ENCODE data around the gene PRDM13. TPM values are rescaled to one million over a fixed set of nuclear protein-coding genes. Genes with fewer than 3 reads are reported as not detected.

The PRDM13 gene
- total and polyA plus RNA-seq, 2 of the 13 experiments (the other 11 are each of a cell fraction or from before 2014, with no cell fraction given) = not detected

GRCh38 chr6:99618649-99619408, 12.2 kb downstream of the PRDM13 start:
- H3K4me2 ChIP-seq (ENCODE audit: low read depth, low read length) = no peak overlapping the region
- peaks cover 0 to 21% of the 10 kb centered on the region in 2 experiments; a peak in 3 of 5 replicates for H3K27me3 ChIP-seq (ENCODE audit: control insufficient read depth in 1 of 2, insufficient read depth in 2 of 2, low read length in 2 of 2)
- no peaks in the 10 kb centered on the region for H3K9me3 ChIP-seq (ENCODE audit: low read length)
- TF ChIP-seq FOXC1 (CRISPR knock-in tag; IDR thresholded peaks at IDR 0.05; ENCODE audit: borderline replicate concordance) (no peak), PAX8 (CRISPR knock-in tag; IDR thresholded peaks at IDR 0.05; ENCODE audit: borderline replicate concordance) (no peak), HNF4G (IDR thresholded peaks at IDR 0.05; ENCODE audit: borderline replicate concordance, low read depth, low read length) (no peak), HNF4G (CRISPR knock-in tag; IDR thresholded peaks at IDR 0.05; ENCODE audit: borderline replicate concordance, low read depth) (no peak), ZNF333 (CRISPR knock-in tag; IDR thresholded peaks at IDR 0.05; ENCODE audit: borderline replicate concordance) (no peak), ZNF839 (CRISPR knock-in tag; IDR thresholded peaks at IDR 0.05; ENCODE audit: borderline replicate concordance) (no peak), POGZ (CRISPR knock-in tag; IDR thresholded peaks at IDR 0.05) (no peak), ZNF746 (CRISPR knock-in tag; IDR thresholded peaks at IDR 0.05) (no peak), KDM2A (CRISPR knock-in tag; IDR thresholded peaks at IDR 0.05; ENCODE audit: borderline replicate concordance, low read depth) (no peak), PRDM4 (CRISPR knock-in tag; IDR thresholded peaks at IDR 0.05; ENCODE audit: borderline replicate concordance) (no peak)
- WGBS (ENCODE audit: low lambda C conversion rate) = 64% methylated on average over 24 of the region's 65 CpGs
- POLR2A ChIA-PET = no interaction called here
- H3K9ac ChIP-seq (ENCODE audit: insufficient read depth, low read depth, low read length) = no peak overlapping the region
- CTCF ChIA-PET (ENCODE audit: low intra/inter-chr PET ratio, low total read pairs) = no interaction called here
- no peak for ATAC-seq
- H3K36me3 ChIP-seq (replicated peaks in 1 of 2; ENCODE audit: control insufficient read depth in 1 of 2, insufficient read depth in 2 of 2, low read length in 2 of 2) = no peaks in the 10 kb centered on the region
- H3K27ac ChIP-seq (ENCODE audit: extremely low read length, insufficient read depth, low read length) = no peak overlapping the region
- H2AFZ ChIP-seq (ENCODE audit: low read length) = no peak overlapping the region
- H3K4me3 ChIP-seq (replicated peaks in 1 of 3; ENCODE audit: insufficient read depth in 1 of 3, low read depth in 2 of 3, low read length in 3 of 3) = no peak overlapping the region
- peaks cover 6% of the 10 kb centered on the region; the same call in 1 of the 2 replicates for H3K4me1 ChIP-seq (ENCODE audit: insufficient read depth, low read length)
- intact Hi-C loops (cut with micrococcal nuclease; ENCODE audit: unreplicated experiment) = no loop called here
- FAIRE-seq = no peak
- no peak for DNase-seq (ENCODE audit: low spot score)
- no TSS peak for BruUV-seq (replicated peaks)
- no peaks in the 10 kb centered on the region for H4K20me1 ChIP-seq (ENCODE audit: insufficient read depth, low read length)
- in situ Hi-C loops (cut with HindIII; ENCODE audit: extremely low pct_ligation_motif_present, low pct_unique_long_range_greater_than_20kb) = no loop called here
- H3K79me2 ChIP-seq (ENCODE audit: insufficient read depth, low read length) = no peaks in the 10 kb centered on the region

Data from HepG2 (cell line).